Upper lobe of right lung (tissue), 1 donor: ENCODE data around the gene KCNJ6. TPM values are rescaled to one million over a fixed set of nuclear protein-coding genes. Genes with fewer than 3 reads are reported as not detected.
"Not testable (repeated sequence)": the region's sequence is repeated elsewhere in the genome, so short reads cannot be mapped to it uniquely, and the experiment has no call there.

ENCODE experiments used
- ATAC-seq: fragments of 200-7000 bp; cut with Tn5 transposase; one replicate; pipeline ENCODE4 v1.9.1; 2020; ENCODE audit warnings: mild to moderate bottlenecking, moderate library complexity
- DNase-seq: peaks from one replicate; pipeline ENCODE4 v3.0.0-alpha.2; 2020
- H3K27ac ChIP-seq: fragments of 200-600 bp; one replicate; pipeline ENCODE4 v1.8.0; 2022
- H3K27me3 ChIP-seq: fragments of 200-600 bp; one replicate; pipeline ENCODE4 v1.8.0; 2022; ENCODE audit warnings: mild to moderate bottlenecking
- H3K36me3 ChIP-seq: fragments of 200-600 bp; one replicate; pipeline ENCODE4 v1.8.0; 2022
- H3K4me1 ChIP-seq: fragments of 200-600 bp; one replicate; pipeline ENCODE4 v1.8.0; 2022
- H3K4me3 ChIP-seq: fragments of 200-600 bp; one replicate; pipeline ENCODE4 v1.8.0; 2022; ENCODE audit warnings: mild to moderate bottlenecking
- H3K9me3 ChIP-seq: fragments of 200-600 bp; one replicate; pipeline ENCODE4 v1.8.0; 2022
- CTCF ChIP-seq: fragments of 200-600 bp; IDR thresholded peaks from one replicate; pipeline ENCODE4 v1.8.0; 2022; ENCODE audit warnings: antibody characterized with exemption
- intact Hi-C: fragments of 100-400 bp; cut with DNase I; formaldehyde crosslinking; loops from one replicate; pipeline ENCODE4 v1.11.0; 2022
- total RNA-seq: library from RNA; stranded (reverse); fragmentation: NEBNext Ultra II Directional; extraction: Animal tissue kit (Norgen Biotek cat#: 25700); gene quantifications from one replicate; pipeline ENCODE4 v1.2.1, GENCODE V29; 2021
- donor health status: DM: no; HTN: yes; CAD: no; lungs with severe emphysema.

Gene KCNJ6
- total RNA-seq, 1 donor from 2014 or later, result 0.06 TPM

- ATAC-seq, result no peak
- no peak overlapping the region for H3K4me3 ChIP-seq
Measured at GRCh38 chr21:37593740-37594471, 322.4 kb downstream of the KCNJ6 start.

GRCh38 chr21:37593015-37593414 is 323.2 kb downstream of the KCNJ6 start:
- Histone ChIP-seq H3K27ac (no peak overlapping the region), H3K4me1 (no peaks in the 10 kb centered on the region), H3K9me3 (no peaks in the 10 kb centered on the region), H3K36me3 (no peaks in the 10 kb centered on the region), H3K27me3 (no peaks in the 10 kb centered on the region), H3K4me3 (no peak overlapping the region)
- DNase-seq (no peak), ATAC-seq (no peak)
- intact Hi-C loops, result no loop called here
- no peak for TF ChIP-seq CTCF

More at GRCh38 chr21:37593740-37594471, 322.4 kb downstream of the KCNJ6 start:
- Histone ChIP-seq H3K9me3 (no peaks in the 10 kb centered on the region), H3K4me1 (no peaks in the 10 kb centered on the region), H3K36me3 (no peaks in the 10 kb centered on the region), H3K27me3 (no peaks in the 10 kb centered on the region), H3K27ac (no peak overlapping the region)
- TF ChIP-seq CTCF, result no peak
- intact Hi-C loops, result no loop called here
- no peak for DNase-seq

GRCh38 chr21:37592496-37592895 is 323.8 kb downstream of the KCNJ6 start:
- Histone ChIP-seq H3K4me1 (no peaks in the 10 kb centered on the region), H3K27ac (no peak overlapping the region), H3K4me3 (no peak overlapping the region), H3K27me3 (no peaks in the 10 kb centered on the region), H3K9me3 (no peaks in the 10 kb centered on the region), H3K36me3 (no peaks in the 10 kb centered on the region)
- TF ChIP-seq CTCF, result no peak
- intact Hi-C loops, result no loop called here
- DNase-seq (no peak), ATAC-seq (no peak)

GRCh38 chr21:37591994-37592393 is 324.3 kb downstream of the KCNJ6 start:
- DNase-seq, H3K27me3 ChIP-seq, H3K4me3 ChIP-seq, H3K9me3 ChIP-seq, ATAC-seq, H3K4me1 ChIP-seq, H3K27ac ChIP-seq, intact Hi-C loops, H3K36me3 ChIP-seq: not testable (repeated sequence)

GRCh38 chr21:37590836-37591235 is 325.4 kb downstream of the KCNJ6 start:
- ATAC-seq, DNase-seq, H3K4me3 ChIP-seq, H3K27me3 ChIP-seq, H3K36me3 ChIP-seq, intact Hi-C loops, H3K4me1 ChIP-seq, H3K27ac ChIP-seq, H3K9me3 ChIP-seq: not testable (repeated sequence)

- H3K36me3 ChIP-seq, DNase-seq, ATAC-seq: not testable (repeated sequence)
Measured at GRCh38 chr21:37588644-37589043, 327.6 kb downstream of the KCNJ6 start.

GRCh38 chr21:37587635-37588177 is 328.6 kb downstream of the KCNJ6 start:
- no peak for DNase-seq
- no peak overlapping the region for H3K4me3 ChIP-seq
- H3K36me3 ChIP-seq, result no peaks in the 10 kb centered on the region
- no peak for TF ChIP-seq CTCF
- no peaks in the 10 kb centered on the region for H3K27me3 ChIP-seq
- no peaks in the 10 kb centered on the region for H3K4me1 ChIP-seq
- intact Hi-C loops, result no loop called here
- no peak for ATAC-seq
- H3K27ac ChIP-seq, result no peak overlapping the region
- no peaks in the 10 kb centered on the region for H3K9me3 ChIP-seq

More at GRCh38 chr21:37588644-37589043, 327.6 kb downstream of the KCNJ6 start:
- H3K27ac ChIP-seq, H3K9me3 ChIP-seq, intact Hi-C loops, H3K27me3 ChIP-seq, H3K4me1 ChIP-seq, H3K4me3 ChIP-seq: not testable (repeated sequence)
